GM19324 (cell line): Measurements from ENCODE around the gene MYB.

Experiments used
- ATAC-seq: cut with Tn5 transposase; IDR thresholded peaks from one replicate; pipeline ENCODE4 v1.9.1; 2021; ENCODE audit warnings: mild to moderate bottlenecking, moderate library complexity; ENCODE audit not compliant: unreplicated experiment, low FRiP score

The MYB gene

GRCh38 chr6:135215563-135215962 is 34.5 kb downstream of the MYB start:
- no peak for ATAC-seq

- no peak for ATAC-seq
These were observed 36.6 kb downstream of the MYB start for GRCh38 chr6:135217663-135218062.

GRCh38 chr6:135219346-135219745 is 38.2 kb downstream of the MYB start:
- no peak for ATAC-seq

- no peak for ATAC-seq
These were observed 39.9 kb downstream of the MYB start for GRCh38 chr6:135221042-135221441.

GRCh38 chr6:135221505-135221904 is 40.4 kb downstream of the MYB start:
- ATAC-seq: no peak

- no peak for ATAC-seq
These were observed 41.5 kb downstream of the MYB start for GRCh38 chr6:135222623-135223022.

GRCh38 chr6:135224037-135224647 is 43.0 kb downstream of the MYB start:
- no peak for ATAC-seq

- ATAC-seq: no peak
These were observed 44.8 kb downstream of the MYB start for GRCh38 chr6:135225911-135226310.

GRCh38 chr6:135226537-135226936 is 45.4 kb downstream of the MYB start:
- peak; percentile 93 for ATAC-seq

GRCh38 chr6:135227349-135227748 is 46.2 kb downstream of the MYB start:
- no peak for ATAC-seq

GRCh38 chr6:135227758-135228157 is 46.6 kb downstream of the MYB start:
- no peak for ATAC-seq

GRCh38 chr6:135228486-135228885 is 47.4 kb downstream of the MYB start:
- no peak for ATAC-seq

GRCh38 chr6:135229996-135230395 is 48.9 kb downstream of the MYB start:
- no peak for ATAC-seq

- no peak for ATAC-seq
These were observed 49.8 kb downstream of the MYB start for GRCh38 chr6:135230711-135231468.

- ATAC-seq: no peak
These were observed 50.3 kb downstream of the MYB start for GRCh38 chr6:135231469-135231844.

- peak; percentile 50 for ATAC-seq
These were observed 52.8 kb downstream of the MYB start for GRCh38 chr6:135233686-135234491.

- ATAC-seq: no peak
These were observed 53.3 kb downstream of the MYB start for GRCh38 chr6:135234492-135234780.

- ATAC-seq: no peak
These were observed 54.6 kb downstream of the MYB start for GRCh38 chr6:135235716-135236115.

GRCh38 chr6:135236319-135236718 is 55.2 kb downstream of the MYB start:
- no peak for ATAC-seq

- no peak for ATAC-seq
These were observed 55.6 kb downstream of the MYB start for GRCh38 chr6:135236732-135237131.

- no peak for ATAC-seq
These were observed 59.6 kb downstream of the MYB start for GRCh38 chr6:135240711-135241110.
